K562 (cell line): ENCODE measurements around the gene MAGI1.

Experiments used
- ETV5 ChIP-seq: sonication (generic); formaldehyde crosslinking; IDR thresholded peaks from 2 replicates; pipeline ENCODE4 v1.4.0; 2020; ENCODE audit warnings: low read depth, mild to moderate bottlenecking, missing genetic modification reagents
- POLR2AphosphoS2 ChIP-seq: IDR thresholded peaks from 2 replicates; pipeline ENCODE4 v1.6.1; 2012; ENCODE audit warnings: low read length, improper control_type of control experiment
- SREBF1 ChIP-seq: fragments of 150-350 bp; IDR thresholded peaks from 2 replicates; pipeline ENCODE4 v1.6.1; 2014; ENCODE audit warnings: antibody characterized with exemption, low read depth, low read length, borderline replicate concordance
- ZBTB1 ChIP-seq: sonication (generic); formaldehyde crosslinking; IDR thresholded peaks from 2 replicates; pipeline ENCODE4 v1.8.1; 2023; ENCODE audit warnings: missing genetic modification reagents, low read depth, mild to moderate bottlenecking, borderline replicate concordance
- TF ChIP-seq, protein P1 (sequence below), 3 experiments: IDR thresholded peaks in 2 of 3; conservative IDR thresholded peaks in 1 of 3; 2 replicates each; pipeline ENCODE4 v1.5.1; 2011 to 2012; ENCODE audit warnings: low read length in 3 of 3, mild to moderate bottlenecking in 3 of 3, control low read depth in 2 of 3, improper control_type of control experiment in 1 of 3, inconsistent platforms in 1 of 3, low read depth in 1 of 3, mixed read lengths in 1 of 3, moderate library complexity in 1 of 3; ENCODE audit not compliant: insufficient read depth in 2 of 3
- TF ChIP-seq, protein P2 (sequence below): sonication (generic); formaldehyde crosslinking; IDR thresholded peaks from 2 replicates; pipeline ENCODE4 v1.8.0; 2022; ENCODE audit warnings: mild to moderate bottlenecking, missing genetic modification reagents

DNA sequence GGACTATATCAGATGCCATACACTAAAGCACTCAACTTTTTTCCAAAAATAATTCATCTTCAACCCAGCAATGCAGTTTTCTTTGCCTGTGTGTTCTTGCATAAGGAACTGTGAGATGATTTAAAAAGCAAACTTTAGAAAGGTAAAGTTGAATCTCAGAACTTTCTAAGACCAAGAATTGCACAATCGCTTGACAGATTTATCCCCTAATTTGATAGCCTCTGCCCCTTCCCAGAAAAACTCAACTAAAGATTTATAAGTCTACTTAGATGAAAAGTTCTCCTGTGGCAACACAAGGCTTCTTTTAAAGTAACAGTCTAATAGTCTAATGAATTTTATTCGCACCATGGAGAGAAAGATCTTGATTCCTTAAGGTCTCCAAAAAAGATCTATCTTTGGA lies 259.3 kb downstream of the MAGI1 start:
- TF ChIP-seq, protein P1, sequence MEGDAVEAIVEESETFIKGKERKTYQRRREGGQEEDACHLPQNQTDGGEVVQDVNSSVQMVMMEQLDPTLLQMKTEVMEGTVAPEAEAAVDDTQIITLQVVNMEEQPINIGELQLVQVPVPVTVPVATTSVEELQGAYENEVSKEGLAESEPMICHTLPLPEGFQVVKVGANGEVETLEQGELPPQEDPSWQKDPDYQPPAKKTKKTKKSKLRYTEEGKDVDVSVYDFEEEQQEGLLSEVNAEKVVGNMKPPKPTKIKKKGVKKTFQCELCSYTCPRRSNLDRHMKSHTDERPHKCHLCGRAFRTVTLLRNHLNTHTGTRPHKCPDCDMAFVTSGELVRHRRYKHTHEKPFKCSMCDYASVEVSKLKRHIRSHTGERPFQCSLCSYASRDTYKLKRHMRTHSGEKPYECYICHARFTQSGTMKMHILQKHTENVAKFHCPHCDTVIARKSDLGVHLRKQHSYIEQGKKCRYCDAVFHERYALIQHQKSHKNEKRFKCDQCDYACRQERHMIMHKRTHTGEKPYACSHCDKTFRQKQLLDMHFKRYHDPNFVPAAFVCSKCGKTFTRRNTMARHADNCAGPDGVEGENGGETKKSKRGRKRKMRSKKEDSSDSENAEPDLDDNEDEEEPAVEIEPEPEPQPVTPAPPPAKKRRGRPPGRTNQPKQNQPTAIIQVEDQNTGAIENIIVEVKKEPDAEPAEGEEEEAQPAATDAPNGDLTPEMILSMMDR (IDR thresholded peaks at IDR 0.05 in 2 of 3, conservative IDR thresholded peaks at IDR 0.05 in 1 of 3; ENCODE audit: insufficient read depth in 2 of 3, low read depth in 1 of 3, low read length in 3 of 3) = no peak
- TF ChIP-seq SREBF1 = no peak
- no peak for TF ChIP-seq POLR2AphosphoS2
- no peak for TF ChIP-seq ETV5 (CRISPR knock-in tag)
- TF ChIP-seq ZBTB1 (CRISPR knock-in tag) = no peak
- TF ChIP-seq, protein P2, sequence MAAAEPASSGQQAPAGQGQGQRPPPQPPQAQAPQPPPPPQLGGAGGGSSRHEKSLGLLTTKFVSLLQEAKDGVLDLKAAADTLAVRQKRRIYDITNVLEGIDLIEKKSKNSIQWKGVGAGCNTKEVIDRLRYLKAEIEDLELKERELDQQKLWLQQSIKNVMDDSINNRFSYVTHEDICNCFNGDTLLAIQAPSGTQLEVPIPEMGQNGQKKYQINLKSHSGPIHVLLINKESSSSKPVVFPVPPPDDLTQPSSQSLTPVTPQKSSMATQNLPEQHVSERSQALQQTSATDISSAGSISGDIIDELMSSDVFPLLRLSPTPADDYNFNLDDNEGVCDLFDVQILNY (CRISPR knock-in tag) = no peak
